Measurements from ENCODE around the gene GRAP2.

DNA sequence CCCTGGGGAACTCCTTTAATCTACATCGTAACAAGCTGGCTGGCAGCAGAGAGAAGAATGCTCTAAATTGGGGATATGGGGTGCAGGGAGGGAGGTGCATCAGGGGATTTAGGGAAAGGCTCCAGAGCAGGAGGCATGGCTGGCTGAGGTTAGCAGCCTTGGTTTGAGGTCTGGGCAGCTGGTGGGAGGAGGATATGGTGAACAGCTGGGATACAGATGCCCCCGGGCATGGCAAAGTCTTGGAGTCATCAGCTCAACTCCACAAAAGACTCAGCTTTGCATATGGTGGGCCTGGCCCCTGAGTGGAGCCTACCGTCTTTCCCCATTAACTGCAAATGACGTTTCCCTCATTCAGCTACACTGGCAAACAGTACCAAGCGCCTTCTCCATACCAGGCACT lies 99.3 kb downstream of the GRAP2 start:
- TF ChIP-seq TBP (IDR thresholded peaks at IDR 0.05; ENCODE audit: low read depth, low read length) = no peak
- no peak for TF ChIP-seq NRF1 (IDR thresholded peaks at IDR 0.05; ENCODE audit: low read depth, low read length)
- TF ChIP-seq EGR1 (IDR thresholded peaks at IDR 0.05; ENCODE audit: borderline replicate concordance, low read depth, low read length) = no peak
- TF ChIP-seq CTCF (IDR thresholded peaks at IDR 0.05; ENCODE audit: control extremely low read depth in 1 of 3, insufficient read depth in 1 of 3, low read depth in 1 of 3, low read length in 3 of 3) = no peak
- no peak for TF ChIP-seq POLR2AphosphoS5 (IDR thresholded peaks at IDR 0.05; ENCODE audit: low read depth, low read length)
- no peak for TF ChIP-seq SIN3A (conservative IDR thresholded peaks at IDR 0.05 in 1 of 2, IDR thresholded peaks at IDR 0.05 in 1 of 2; ENCODE audit: low read depth in 1 of 2, low read length in 2 of 2)
- no peak for TF ChIP-seq POLR2A (IDR thresholded peaks at IDR 0.05; ENCODE audit: control extremely low read depth in 1 of 2, low read depth in 2 of 2, low read length in 2 of 2)
- TF ChIP-seq TEAD4 (IDR thresholded peaks at IDR 0.05; ENCODE audit: low read depth, low read length) = no peak

Data from H1 (cell line).